Esophagus mucosa (tissue), 1 donor: ENCODE measurements around the gene CYB561D2. TPM values are rescaled to one million over a fixed set of nuclear protein-coding genes. Genes with fewer than 3 reads are reported as not detected.

Source experiments
- ATAC-seq: fragments of 200-7000 bp; cut with Tn5 transposase; one replicate; pipeline ENCODE4 v1.9.1; 2020
- total RNA-seq: library from RNA; stranded (reverse); gene quantifications from one replicate; pipeline ENCODE4 v1.2.4, GENCODE V29; 2023
- donor health status: DM: yes; HTN: yes; CAD: no.

The CYB561D2 gene
- total RNA-seq, 1 donor from 2014 or later, result 15.5 TPM

- ATAC-seq, result no peak
Observed at GRCh38 chr3:50323614-50324199, 27.0 kb upstream of the CYB561D2 start.

GRCh38 chr3:50324351-50325112, 26.1 kb upstream of the CYB561D2 start:
- ATAC-seq, result peak; percentile 6

- no peak for ATAC-seq
Observed at GRCh38 chr3:50325113-50325480, 25.6 kb upstream of the CYB561D2 start.

GRCh38 chr3:50325497-50326181, 25.0 kb upstream of the CYB561D2 start:
- no peak for ATAC-seq

- ATAC-seq, result no peak
Observed at GRCh38 chr3:50326182-50326541, 24.5 kb upstream of the CYB561D2 start.

GRCh38 chr3:50327129-50327528, 23.5 kb upstream of the CYB561D2 start:
- ATAC-seq, result no peak

GRCh38 chr3:50327943-50328691, 22.5 kb upstream of the CYB561D2 start, which contains the start of gene TUSC2:
TUSC2 (minus strand) TSS chr3:50328223; CDS start chr3:50328099, 124 bp downstream.
- peak; percentile 89 for ATAC-seq

- ATAC-seq, result no peak
Observed at GRCh38 chr3:50330330-50330729, 20.3 kb upstream of the CYB561D2 start.

- no peak for ATAC-seq
Observed at GRCh38 chr3:50331364-50331907, 19.2 kb upstream of the CYB561D2 start.

GRCh38 chr3:50333744-50334328, 16.8 kb upstream of the CYB561D2 start:
- ATAC-seq, result no peak

GRCh38 chr3:50334339-50335075, 16.2 kb upstream of the CYB561D2 start:
- ATAC-seq, result no peak

GRCh38 chr3:50336452-50337174, 14.0 kb upstream of the CYB561D2 start:
- ATAC-seq, result peak; percentile 31

- peak; percentile 86 for ATAC-seq
Observed at GRCh38 chr3:50337175-50337861, 13.3 kb upstream of the CYB561D2 start.

- ATAC-seq, result no peak
Observed at GRCh38 chr3:50338965-50339364, 11.7 kb upstream of the CYB561D2 start.

GRCh38 chr3:50339485-50340146, 11.0 kb upstream of the CYB561D2 start:
- ATAC-seq, result no peak

GRCh38 chr3:50340147-50340447, 10.6 kb upstream of the CYB561D2 start:
- no peak for ATAC-seq

- peak; percentile 47 for ATAC-seq
Observed at GRCh38 chr3:50340448-50341329, 10.0 kb upstream of the CYB561D2 start, which contains the start of gene RASSF1. RASSF1 (minus strand) TSS chr3:50340836; CDS start chr3:50340805, 31 bp downstream.

- no peak for ATAC-seq
Observed at GRCh38 chr3:50341537-50341936, 9.1 kb upstream of the CYB561D2 start.
